Aorta (tissue), 4 donors: ENCODE measurements around the gene ZNF610. TPM values are rescaled to one million over a fixed set of nuclear protein-coding genes. Genes with fewer than 3 reads are reported as not detected.

Source experiments
- polyA plus RNA-seq, 2 donors: library from polyadenylated mRNA; stranded (reverse); fragments of 200-250 nt; gene quantifications; one replicate each; pipeline ENCODE4 v1.2.3, GENCODE V29; 2013
- total RNA-seq, 2 donors: library from RNA; stranded (reverse); fragmentation: NEBNext Ultra II Directional; extraction: Animal tissue kit (Norgen Biotek cat#: 25700); gene quantifications; one replicate each; pipeline ENCODE4 v1.2.1, GENCODE V29; 2021
- donor health status: healthy with polysubstance abuse.
- donor health status: Bipolar disorder and iron deficiency.
- donor health status: DM: no; HTN: no; CAD: no.
- donor health status: DM: yes; HTN: yes; CAD: no.

Gene ZNF610
- total and polyA plus RNA-seq, 4 donors, result 0.50 to 3.2 (median 1.9) TPM

Other genes with a start within 250 kb of the ZNF610 start
- 10 to 100 TPM; 33.8 to 40.7 TPM for gene ZNF841, start 240.5 kb upstream of the ZNF610 start, total RNA-seq
- 10 to 100 TPM in 1 of 2 donors, under 1 TPM in 1; 0.88 to 19.6 TPM for gene ZNF841, start 240.5 kb upstream of the ZNF610 start, polyA plus RNA-seq
- 10 to 100 TPM in 1 of 2 donors, 1 to 10 TPM in 1; 8.1 to 11.0 TPM for gene ZNF616, start 196.3 kb upstream of the ZNF610 start, total RNA-seq
- gene ZNF616, start 196.3 kb upstream of the ZNF610 start, polyA plus RNA-seq, result 1 to 10 TPM in 1 of 2 donors, under 1 TPM in 1; 0.88 to 2.1 TPM
- 10 to 100 TPM; 15.4 to 20.3 TPM for gene ZNF836, start 164.6 kb upstream of the ZNF610 start, total RNA-seq
- gene ZNF836, start 164.6 kb upstream of the ZNF610 start, polyA plus RNA-seq, result 1 to 10 TPM; 1.5 to 4.6 TPM
- gene PPP2R1A, start 146.2 kb upstream of the ZNF610 start, total RNA-seq, result 100 to 1,000 TPM; 174 to 178 TPM
- 10 to 100 TPM; 50.2 to 92.2 TPM for gene PPP2R1A, start 146.2 kb upstream of the ZNF610 start, polyA plus RNA-seq
- gene ZNF766, start 66.7 kb upstream of the ZNF610 start, total RNA-seq, result 10 to 100 TPM; 16.6 to 20.5 TPM
- gene ZNF766, start 66.7 kb upstream of the ZNF610 start, polyA plus RNA-seq, result 10 to 100 TPM in 1 of 2 donors, 1 to 10 TPM in 1; 6.1 to 10.9 TPM
- 10 to 100 TPM in 1 of 2 donors, 1 to 10 TPM in 1; 10.0 to 15.7 TPM for gene ZNF480, start 39.1 kb upstream of the ZNF610 start, total RNA-seq
- gene ZNF480, start 39.1 kb upstream of the ZNF610 start, polyA plus RNA-seq, result 1 to 10 TPM; 5.4 to 6.0 TPM
- 10 to 100 TPM; 23.3 to 29.7 TPM for gene ZNF880, start 33.7 kb downstream of the ZNF610 start, total RNA-seq
- 10 to 100 TPM; 14.3 to 18.4 TPM for gene ZNF880, start 33.7 kb downstream of the ZNF610 start, polyA plus RNA-seq
- gene ZNF528, start 61.6 kb downstream of the ZNF610 start, total RNA-seq, result 10 to 100 TPM; 24.4 to 32.1 TPM
- 10 to 100 TPM in 1 of 2 donors, 1 to 10 TPM in 1; 3.4 to 15.9 TPM for gene ZNF528, start 61.6 kb downstream of the ZNF610 start, polyA plus RNA-seq
- gene ZNF534, start 92.9 kb downstream of the ZNF610 start, total RNA-seq, result 1 to 10 TPM in 1 of 2 donors, not detected in 1; 1.1 TPM
- gene ZNF534, start 92.9 kb downstream of the ZNF610 start, polyA plus RNA-seq, result under 1 TPM in 1 of 2 donors, not detected in 1; 0.77 TPM
- gene ZNF578, start 117.3 kb downstream of the ZNF610 start, total RNA-seq, result 1 to 10 TPM; 2.5 to 3.8 TPM
- 1 to 10 TPM in 1 of 2 donors, under 1 TPM in 1; 0.63 to 1.0 TPM for gene ZNF578, start 117.3 kb downstream of the ZNF610 start, polyA plus RNA-seq
- gene ZNF808, start 191.4 kb downstream of the ZNF610 start, total RNA-seq, result 10 to 100 TPM; 19.2 to 36.4 TPM
- 1 to 10 TPM; 1.1 to 2.8 TPM for gene ZNF808, start 191.4 kb downstream of the ZNF610 start, polyA plus RNA-seq
- 10 to 100 TPM; 15.4 to 26.6 TPM for gene ZNF701, start 234.0 kb downstream of the ZNF610 start, total RNA-seq
- 1 to 10 TPM; 5.1 to 6.4 TPM for gene ZNF701, start 234.0 kb downstream of the ZNF610 start, polyA plus RNA-seq